Trophoblast cell (in vitro differentiated cells and primary cell): ENCODE measurements around the gene AHCYL1.
A peak's percentile ranks its signal among the peaks of the same experiment; 100 is the strongest.

Experiments used
- DNase-seq, 2 donors: peaks; one replicate each; pipeline ENCODE4 v3.0.0-alpha.2; 2016
- H2AFZ ChIP-seq: 2 replicates; pipeline ENCODE4 v1.6.1; 2013; ENCODE audit warnings: low read length, moderate library complexity, mild to moderate bottlenecking; ENCODE audit not compliant: insufficient read depth, poor library complexity
- H2AK5ac ChIP-seq: 2 replicates; pipeline ENCODE4 v1.6.1; 2013; ENCODE audit warnings: mild to moderate bottlenecking, low read length
- H2BK120ac ChIP-seq: 2 replicates; pipeline ENCODE4 v1.6.1; 2013; ENCODE audit warnings: low read length, mild to moderate bottlenecking, moderate library complexity; ENCODE audit not compliant: insufficient read depth, poor library complexity
- H2BK12ac ChIP-seq: 2 replicates; pipeline ENCODE4 v1.6.1; 2013; ENCODE audit warnings: mild to moderate bottlenecking, low read length, moderate library complexity
- H2BK5ac ChIP-seq: 2 replicates; pipeline ENCODE4 v1.6.1; 2013; ENCODE audit warnings: low read length, low read depth, moderate library complexity, mild to moderate bottlenecking; ENCODE audit not compliant: poor library complexity
- H3K14ac ChIP-seq: 2 replicates; pipeline ENCODE4 v1.6.1; 2013; ENCODE audit warnings: mild to moderate bottlenecking, low read length
- H3K18ac ChIP-seq: 2 replicates; pipeline ENCODE4 v1.6.1; 2013; ENCODE audit warnings: mild to moderate bottlenecking, low read length
- H3K23ac ChIP-seq: 2 replicates; pipeline ENCODE4 v1.6.1; 2013; ENCODE audit warnings: low read length
- H3K27ac ChIP-seq: 2 replicates; pipeline ENCODE4 v1.5.1; 2013; ENCODE audit warnings: low read depth, mild to moderate bottlenecking, inconsistent platforms, low read length, moderate library complexity
- H3K27me3 ChIP-seq: 2 replicates; pipeline ENCODE4 v1.6.1; 2013; ENCODE audit warnings: inconsistent platforms, mild to moderate bottlenecking, low read length, moderate library complexity; ENCODE audit not compliant: insufficient read depth
- H3K36me3 ChIP-seq, 2 experiments: 1 replicate in 1 of 2; 2 replicates in 1 of 2; pipeline ENCODE4 v1.6.1; 2013; ENCODE audit warnings: low read length in 2 of 2, mild to moderate bottlenecking in 2 of 2, moderate library complexity in 1 of 2; ENCODE audit not compliant: insufficient read depth in 2 of 2, control insufficient read depth in 1 of 2
- H3K4ac ChIP-seq: 2 replicates; pipeline ENCODE4 v1.6.1; 2013; ENCODE audit warnings: low read depth, mild to moderate bottlenecking, low read length, moderate library complexity
- H3K4me1 ChIP-seq, 2 experiments: 1 replicate in 1 of 2; 2 replicates in 1 of 2; pipeline ENCODE4 v1.6.1; 2013; ENCODE audit warnings: low read length in 2 of 2, mild to moderate bottlenecking in 2 of 2, moderate library complexity in 1 of 2; ENCODE audit not compliant: insufficient read depth in 2 of 2, control insufficient read depth in 1 of 2
- H3K4me2 ChIP-seq: 2 replicates; pipeline ENCODE4 v1.6.1; 2013; ENCODE audit warnings: inconsistent platforms, mild to moderate bottlenecking, low read length, moderate library complexity
- H3K4me3 ChIP-seq: 2 replicates; pipeline ENCODE4 v1.5.1; 2013; ENCODE audit warnings: mild to moderate bottlenecking, low read depth, low read length, inconsistent platforms
- H3K79me1 ChIP-seq: one replicate; pipeline ENCODE4 v1.6.1; 2013; ENCODE audit warnings: low read length
- H3K79me2 ChIP-seq: 2 replicates; pipeline ENCODE4 v1.6.1; 2013; ENCODE audit warnings: low read length, mild to moderate bottlenecking; ENCODE audit not compliant: control insufficient read depth, insufficient read depth, poor library complexity
- H3K9ac ChIP-seq: 2 replicates; pipeline ENCODE4 v1.6.1; 2013; ENCODE audit warnings: mild to moderate bottlenecking, low read length
- H3K9me3 ChIP-seq: 2 replicates; pipeline ENCODE4 v1.6.1; 2013; ENCODE audit warnings: low read depth, mild to moderate bottlenecking, control low read depth, inconsistent platforms, low read length; ENCODE audit not compliant: insufficient read depth
- H4K12ac ChIP-seq: 2 replicates; pipeline ENCODE4 v1.6.1; 2013; ENCODE audit warnings: low read depth, mild to moderate bottlenecking, low read length, moderate library complexity
- H4K8ac ChIP-seq: 2 replicates; pipeline ENCODE4 v1.6.1; 2013; ENCODE audit warnings: low read depth, mild to moderate bottlenecking, low read length, moderate library complexity
- H4K91ac ChIP-seq: one replicate; pipeline ENCODE4 v1.6.1; 2013; ENCODE audit warnings: low read depth, mild to moderate bottlenecking, low read length, moderate library complexity
- WGBS: extraction: QIAGEN DNeasy Blood & Tissue Kit; methylation state at CpG from one replicate; pipeline ENCODE4 v1.1.7; 2013; ENCODE audit warnings: missing lambda C conversion rate; ENCODE audit not compliant: insufficient read length, insufficient coverage; ENCODE audit errors: extremely low coverage; 5-methylcytosine and 5-hydroxymethylcytosine counted together

AHCYL1 gene

DNA sequence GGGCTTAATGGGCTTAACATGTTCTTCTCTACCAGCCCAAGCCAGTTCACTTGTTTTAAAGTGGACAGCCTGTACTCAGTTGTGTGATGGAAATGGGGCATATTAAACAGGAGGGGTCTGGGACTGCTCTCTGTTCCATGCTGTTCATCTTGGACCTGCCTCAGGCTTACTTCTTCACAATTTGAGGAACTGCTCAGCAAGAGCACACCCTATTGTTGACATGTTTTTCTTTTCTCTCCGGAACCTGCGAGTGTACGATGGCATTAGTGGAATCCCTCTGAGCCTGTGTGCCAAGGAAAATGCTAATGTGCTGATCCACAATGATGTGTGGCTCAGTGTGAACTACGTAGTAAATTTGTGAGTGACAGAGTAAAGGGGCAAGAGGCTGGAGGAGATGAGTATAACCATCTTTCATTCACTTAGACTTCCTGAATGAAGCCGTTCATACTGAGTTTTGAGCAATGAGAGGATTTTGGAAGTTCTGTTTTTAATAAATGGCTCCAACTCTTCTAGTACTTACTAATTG lies 6.9 kb downstream of the AHCYL1 start:
- H3K79me1 ChIP-seq, result no peaks in the 10 kb centered on the region
- H4K12ac ChIP-seq, result no peak overlapping the region
- H3K36me3 ChIP-seq, result peaks cover 0 to 6% of the 10 kb centered on the region in 2 experiments
- H2BK120ac ChIP-seq, result no peak overlapping the region
- H3K18ac ChIP-seq, result no peak overlapping the region
- H2AK5ac ChIP-seq, result no peak overlapping the region
- no peak overlapping the region for H2BK12ac ChIP-seq
- no peak overlapping the region for H2BK5ac ChIP-seq
- H4K8ac ChIP-seq, result no peak overlapping the region
- peaks cover 6 to 7% of the 10 kb centered on the region in 2 experiments for H3K4me1 ChIP-seq
- no peak overlapping the region for H3K23ac ChIP-seq
- no peaks in the 10 kb centered on the region for H3K27me3 ChIP-seq
- H2AFZ ChIP-seq, result no peak overlapping the region
- peaks cover 4% of the 10 kb centered on the region for H3K79me2 ChIP-seq
- no peak overlapping the region for H3K14ac ChIP-seq
- no peak overlapping the region for H3K9ac ChIP-seq
- no peak overlapping the region for H3K27ac ChIP-seq
- no peak overlapping the region for H3K4me2 ChIP-seq
- H4K91ac ChIP-seq, result no peak overlapping the region
- H3K4ac ChIP-seq, result peak overlapping the region; percentile 64
- no peak overlapping the region for H3K4me3 ChIP-seq
- no peak for DNase-seq
- H3K9me3 ChIP-seq, result no peaks in the 10 kb centered on the region
- no CpG with 5 or more reads among the region's 5 CpGs for WGBS

DNA sequence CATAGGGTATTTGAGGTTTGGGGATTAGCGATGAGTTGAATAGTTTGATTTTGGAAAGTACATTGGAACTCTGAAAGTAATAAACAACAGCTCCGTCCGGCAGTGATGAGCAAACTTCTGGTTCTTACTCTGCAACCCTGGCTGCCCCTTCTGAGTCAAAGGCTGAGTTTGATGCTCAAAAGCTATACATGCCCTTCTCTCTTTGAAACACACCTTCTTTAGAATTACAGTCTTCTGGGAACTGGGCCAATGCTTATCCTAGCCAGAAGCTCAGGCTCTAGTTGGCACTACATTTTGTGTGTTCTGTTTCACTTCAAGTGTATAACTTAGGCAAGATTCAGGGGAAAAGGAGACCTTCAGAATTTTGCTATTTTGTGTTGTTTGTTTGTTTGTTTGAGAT lies 9.3 kb downstream of the AHCYL1 start:
- Histone ChIP-seq H3K4me2 (no peak overlapping the region), H2BK12ac (no peak overlapping the region), H3K23ac (no peak overlapping the region), H3K4ac (no peak overlapping the region), H4K91ac (no peak overlapping the region), H4K8ac (no peak overlapping the region), H2AFZ (no peak overlapping the region), H4K12ac (no peak overlapping the region), H3K18ac (no peak overlapping the region), H3K79me1 (no peaks in the 10 kb centered on the region), H3K36me3 (peaks cover 0 to 6% of the 10 kb centered on the region in 2 experiments), H2BK120ac (no peak overlapping the region), H2AK5ac (no peak overlapping the region), H3K27me3 (no peaks in the 10 kb centered on the region), H2BK5ac (no peak overlapping the region), H3K79me2 (peaks cover 4% of the 10 kb centered on the region), H3K14ac (no peak overlapping the region), H3K4me3 (no peak overlapping the region), H3K9me3 (no peaks in the 10 kb centered on the region), H3K27ac (no peak overlapping the region), H3K9ac (no peak overlapping the region), H3K4me1 (peaks cover 13% of the 10 kb centered on the region in 2 experiments)
- WGBS, result 100% methylated on average over 1 of the region's 3 CpGs
- DNase-seq, result no peak

DNA sequence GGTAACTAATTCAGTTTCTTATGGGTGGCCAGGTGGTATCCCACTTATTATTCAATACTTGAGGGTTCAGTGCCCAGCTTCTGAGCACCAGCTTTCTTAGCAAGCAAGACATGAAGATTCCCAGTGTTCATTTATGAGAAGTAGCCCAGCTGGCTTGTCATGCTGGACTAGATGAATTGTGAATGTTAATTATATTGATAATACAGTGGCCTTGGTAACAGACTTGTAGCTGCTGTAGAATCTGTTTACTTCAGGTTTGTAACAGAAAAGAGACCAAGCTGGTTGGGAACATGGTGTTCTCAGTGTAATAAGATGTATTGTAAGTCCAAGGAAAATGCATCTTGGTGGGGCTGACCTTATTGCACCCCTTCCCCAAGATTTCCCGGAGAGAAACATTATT lies 10.1 kb downstream of the AHCYL1 start:
- no peak overlapping the region for H3K14ac ChIP-seq
- H2AFZ ChIP-seq, result no peak overlapping the region
- peaks cover 13% of the 10 kb centered on the region in 2 experiments for H3K4me1 ChIP-seq

DNA sequence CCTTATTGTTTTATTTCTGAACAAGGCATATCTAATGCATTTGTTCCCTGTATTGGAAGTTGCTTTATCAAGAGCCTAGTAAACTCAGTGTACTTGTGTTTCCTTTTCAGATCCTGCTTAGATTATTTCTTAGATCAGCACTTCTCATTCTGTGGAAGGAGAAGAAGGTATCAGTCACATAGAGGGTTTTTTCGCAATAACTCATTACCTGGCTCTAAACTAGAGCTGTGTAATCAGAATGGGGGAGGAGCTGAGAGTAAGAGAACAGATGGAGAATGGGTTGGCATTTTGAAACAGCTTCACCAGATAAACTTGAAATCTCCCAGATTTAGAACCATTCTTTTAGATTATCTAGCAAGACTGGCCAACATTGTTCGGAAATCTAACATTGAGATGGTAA lies 11.0 kb downstream of the AHCYL1 start:
- Histone ChIP-seq H3K23ac (no peak overlapping the region), H3K4ac (no peak overlapping the region), H2BK120ac (no peak overlapping the region), H3K79me1 (no peaks in the 10 kb centered on the region), H3K9ac (no peak overlapping the region), H2AK5ac (no peak overlapping the region), H3K27me3 (no peaks in the 10 kb centered on the region), H3K27ac (no peak overlapping the region), H3K18ac (no peak overlapping the region), H2BK12ac (no peak overlapping the region), H3K4me1 (peaks cover 13% of the 10 kb centered on the region in 2 experiments), H4K91ac (no peak overlapping the region), H2BK5ac (no peak overlapping the region), H3K36me3 (peaks cover 0 to 6% of the 10 kb centered on the region in 2 experiments), H2AFZ (no peak overlapping the region), H4K12ac (no peak overlapping the region), H3K79me2 (peaks cover 4% of the 10 kb centered on the region), H3K4me2 (no peak overlapping the region), H4K8ac (no peak overlapping the region), H3K4me3 (no peak overlapping the region), H3K14ac (no peak overlapping the region), H3K9me3 (no peaks in the 10 kb centered on the region)
- DNase-seq, result peak in 1 of 2 donors; percentile 32
- WGBS, result no CpG with 5 or more reads among the region's 2 CpGs

More for the DNA sequence above, 10.1 kb downstream of the AHCYL1 start:
- no peak overlapping the region for H3K4me3 ChIP-seq
- H3K9ac ChIP-seq, result no peak overlapping the region
- H3K36me3 ChIP-seq, result peaks cover 0 to 6% of the 10 kb centered on the region in 2 experiments
- no peak overlapping the region for H2BK5ac ChIP-seq
- no peak overlapping the region for H3K4me2 ChIP-seq
- H4K12ac ChIP-seq, result no peak overlapping the region
- no peak overlapping the region for H3K4ac ChIP-seq
- H3K27ac ChIP-seq, result no peak overlapping the region
- H3K27me3 ChIP-seq, result no peaks in the 10 kb centered on the region
- H2BK12ac ChIP-seq, result no peak overlapping the region
- no peak overlapping the region for H2BK120ac ChIP-seq
- H3K79me2 ChIP-seq, result peaks cover 4% of the 10 kb centered on the region
- WGBS, result no CpG with 5 or more reads among the region's 1 CpG
- H2AK5ac ChIP-seq, result no peak overlapping the region
- H4K91ac ChIP-seq, result no peak overlapping the region
- H3K9me3 ChIP-seq, result no peaks in the 10 kb centered on the region
- H3K23ac ChIP-seq, result no peak overlapping the region
- no peak overlapping the region for H3K18ac ChIP-seq
- H4K8ac ChIP-seq, result no peak overlapping the region
- no peaks in the 10 kb centered on the region for H3K79me1 ChIP-seq
- DNase-seq, result no peak
